Peyer's patch (tissue), 4 donors: ENCODE measurements around the gene ELOVL1.

Experiments
- CTCF ChIP-seq, 6 experiments: fragments of 450-650 bp in 4 of 6; fragments of 200-600 bp in 2 of 6; sonication (generic) in 1 of 6; IDR thresholded peaks; one replicate each; pipeline ENCODE4 v1.5.1; 2017 to 2019; ENCODE audit warnings: antibody characterized with exemption in 6 of 6, mild to moderate bottlenecking in 3 of 6, moderate library complexity in 1 of 6
- POLR2A ChIP-seq, 2 donors: fragments of 450-650 bp; IDR thresholded peaks; one replicate each; pipeline ENCODE4 v1.5.1; 2017; ENCODE audit warnings: antibody characterized with exemption in 2 of 2, mild to moderate bottlenecking in 2 of 2, moderate library complexity in 2 of 2

- TF ChIP-seq CTCF (IDR thresholded peaks at IDR 0.05) (no peak), POLR2A (IDR thresholded peaks at IDR 0.05) (no peak)
Observed at GRCh38 chr1:43381612-43382011, 13.8 kb upstream of the ELOVL1 start.
